Activated CD8-positive, alpha-beta memory T cell treated with anti-CD3 and anti-CD28 coated beads, Interleukin-2, amount 50 U/mL, for 24 hours (primary cell): ENCODE results near the gene MRPL14.

Source experiments
- DNase-seq: peaks from one replicate; pipeline ENCODE4 v3.0.0-alpha.2; 2020; ENCODE audit errors: extremely low read depth

Gene MRPL14

GRCh38 chr6:44127186-44128019 is at the start of gene MRPL14, which contains the start of gene TMEM63B:
Gene MRPL14 (minus strand): TSS chr6:44127452. CDS start chr6:44116611, 10,841 bp downstream.
Gene TMEM63B (plus strand): TSS chr6:44127554. CDS start chr6:44134585, 7,031 bp downstream.
- DNase-seq, result peak; percentile 63

DNA sequence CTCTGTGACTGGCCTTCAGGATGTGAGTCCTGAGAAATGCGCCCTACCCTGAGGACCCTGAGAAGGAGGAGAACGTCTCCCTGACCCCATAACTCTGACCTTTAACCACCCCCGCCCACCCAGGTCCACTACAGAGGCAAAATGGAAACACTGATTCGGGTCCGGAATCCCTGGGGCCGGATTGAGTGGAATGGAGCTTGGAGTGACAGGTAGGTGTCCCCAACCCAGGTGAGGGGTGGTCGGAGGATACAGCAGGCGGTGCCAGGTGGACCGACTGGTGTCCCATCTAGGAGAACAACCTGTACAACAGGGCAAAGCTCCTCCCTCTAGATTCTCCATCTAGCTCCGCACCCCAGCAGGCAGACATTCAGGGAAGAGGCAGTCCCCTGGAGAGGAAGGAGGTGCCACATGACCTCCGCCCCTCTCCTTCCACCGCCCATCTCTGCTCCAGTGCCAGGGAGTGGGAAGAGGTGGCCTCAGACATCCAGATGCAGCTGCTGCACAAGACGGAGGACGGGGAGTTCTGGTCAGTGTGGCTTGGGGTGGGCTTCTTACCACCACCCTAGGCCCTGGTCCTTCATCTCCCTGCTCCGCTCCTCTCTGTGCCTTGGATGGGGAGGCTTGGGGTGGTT is 49.0 kb upstream of the MRPL14 start:
- DNase-seq, result no peak

GRCh38 chr6:44172731-44173500 is 45.7 kb upstream of the MRPL14 start:
- peak; percentile 56 for DNase-seq

- DNase-seq, result no peak
Measured at GRCh38 chr6:44171899-44172546, 44.8 kb upstream of the MRPL14 start.

- no peak for DNase-seq
Measured at GRCh38 chr6:44169886-44170570, 42.8 kb upstream of the MRPL14 start.

- DNase-seq, result no peak
Measured at GRCh38 chr6:44169154-44169553, 41.9 kb upstream of the MRPL14 start.

GRCh38 chr6:44167567-44167966 is 40.3 kb upstream of the MRPL14 start:
- DNase-seq, result no peak

GRCh38 chr6:44166591-44167184 is 39.4 kb upstream of the MRPL14 start:
- no peak for DNase-seq

- DNase-seq, result no peak
Measured at GRCh38 chr6:44166116-44166515, 38.9 kb upstream of the MRPL14 start.

DNA sequence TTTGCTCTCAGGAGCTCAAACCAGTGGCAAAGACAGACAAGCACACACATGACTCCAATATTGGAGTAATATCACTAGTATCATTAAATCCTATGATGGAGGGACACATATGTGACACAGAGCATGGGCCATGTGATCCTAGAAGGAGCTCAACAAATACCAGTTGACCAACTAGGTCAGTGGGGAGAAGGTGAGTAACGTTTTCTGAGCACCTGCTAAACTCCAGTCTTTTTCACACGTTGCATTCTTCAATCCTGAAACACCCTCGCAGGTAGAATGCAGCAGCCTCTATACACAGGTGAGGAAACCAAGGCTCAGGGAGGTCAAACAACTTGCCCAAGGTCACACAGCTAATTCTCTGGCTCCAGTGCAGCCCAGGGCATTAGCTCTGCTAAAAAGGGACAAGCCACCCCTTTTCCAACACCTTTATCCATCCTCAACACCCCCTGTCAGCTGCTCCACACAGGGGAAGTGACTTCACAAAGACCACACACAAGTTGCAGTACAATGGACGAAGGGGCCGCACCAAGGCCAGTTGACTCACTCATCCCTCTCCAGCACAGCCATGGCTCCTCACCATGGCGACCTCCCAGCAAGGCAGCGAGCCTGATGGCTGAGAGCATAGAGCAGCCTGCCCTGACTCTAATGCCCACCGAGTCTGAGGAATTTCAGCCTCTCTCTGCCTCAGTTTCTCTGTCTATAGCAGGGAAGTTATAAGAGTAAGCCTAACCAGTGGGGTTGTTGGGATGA is 35.8 kb upstream of the MRPL14 start:
- DNase-seq, result no peak

DNA sequence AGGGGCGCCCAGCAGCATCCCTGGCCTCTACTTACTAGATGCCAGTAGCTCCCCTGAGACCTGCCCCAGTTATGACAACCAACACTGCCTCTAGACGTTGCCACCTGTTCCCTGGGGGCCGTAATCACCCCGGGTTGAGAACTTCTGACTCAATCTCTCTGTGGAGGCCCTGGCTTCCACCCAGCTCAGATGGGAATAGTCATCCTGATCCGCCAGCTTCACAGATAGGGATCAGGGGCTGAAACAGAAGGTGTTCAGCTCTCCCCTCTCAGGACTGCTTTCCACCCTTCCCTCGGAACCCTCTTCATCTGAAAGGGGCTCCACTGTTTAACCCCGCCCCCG is 34.7 kb upstream of the MRPL14 start:
- no peak for DNase-seq

- DNase-seq, result no peak
Measured at GRCh38 chr6:44158770-44159228, 31.5 kb upstream of the MRPL14 start, which contains the start of gene CAPN11. Gene CAPN11 (plus strand): TSS chr6:44158820. CDS start chr6:44158849, 29 bp downstream.

- DNase-seq, result no peak
Measured at GRCh38 chr6:44157152-44157521, 29.9 kb upstream of the MRPL14 start.

- DNase-seq, result no peak
Measured at GRCh38 chr6:44156494-44157151, 29.4 kb upstream of the MRPL14 start.

DNA sequence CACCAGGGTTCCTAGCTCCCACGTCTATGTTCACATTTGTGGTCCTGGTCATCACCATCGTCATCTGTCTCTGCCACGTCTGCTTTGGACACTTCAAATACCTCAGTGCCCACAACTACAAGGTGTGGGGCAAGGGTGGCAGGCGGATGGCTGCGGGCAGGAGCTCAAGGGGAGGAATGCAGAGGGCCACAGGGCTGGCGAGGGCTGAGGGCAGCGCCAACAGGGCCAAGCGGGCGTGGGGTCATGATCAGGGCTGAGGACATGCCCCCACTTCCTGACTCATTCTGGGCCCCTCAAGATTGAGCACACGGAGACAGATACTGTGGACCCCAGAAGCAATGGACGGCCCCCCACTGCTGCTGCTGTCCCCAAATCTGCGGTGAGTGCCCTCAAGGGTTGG is 26.8 kb upstream of the MRPL14 start:
- DNase-seq, result no peak

DNA sequence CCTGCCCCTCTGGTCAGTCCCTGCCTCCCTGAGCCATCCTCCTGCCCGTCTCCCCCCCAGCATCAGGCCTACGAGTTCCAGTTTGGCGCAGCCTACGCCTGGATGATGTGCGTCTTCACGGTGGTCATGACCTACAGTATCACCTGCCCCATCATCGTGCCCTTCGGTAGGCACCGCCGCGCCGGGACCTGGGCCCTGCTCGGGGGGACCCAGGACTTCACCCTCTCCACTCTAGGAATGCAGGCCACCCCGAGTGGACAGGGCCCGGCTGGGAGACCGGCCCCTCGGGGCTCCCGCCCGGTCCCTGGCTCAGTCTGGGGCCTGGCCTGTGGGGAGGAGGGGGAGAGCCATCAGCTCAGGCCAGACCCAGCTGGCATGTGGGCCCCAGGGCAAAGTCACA is 25.3 kb upstream of the MRPL14 start:
- DNase-seq, result no peak

GRCh38 chr6:44152109-44152461 is 24.8 kb upstream of the MRPL14 start:
- no peak for DNase-seq

- DNase-seq, result peak; percentile 48
Measured at GRCh38 chr6:44151348-44152108, 24.3 kb upstream of the MRPL14 start.
